Spleen (tissue), 11 donors: ENCODE measurements around the gene HEXD. TPM values are rescaled to one million over a fixed set of nuclear protein-coding genes. Genes with fewer than 3 reads are reported as not detected.

ENCODE experiments used
- DNase-seq: peaks from one replicate; pipeline ENCODE4 v3.0.0-alpha.2; 2020
- H3K27ac ChIP-seq, 8 donors: fragments of 200-600 bp; sonication (generic) in 7 of 8; 1 replicate in 4 of 8; 2 replicates in 4 of 8; pipeline versions ENCODE4 v1.5.0 to v1.8.0; 2016 to 2021; ENCODE audit warnings: inconsistent platforms in 4 of 8, mild to moderate bottlenecking in 4 of 8, moderate library complexity in 1 of 8
- H3K27me3 ChIP-seq, 7 donors: fragments of 200-600 bp; sonication (generic) in 6 of 7; replicated peaks in 1 of 7; 1 replicate in 4 of 7; 2 replicates in 3 of 7; pipeline versions ENCODE4 v1.5.0 to v1.8.0; 2016 to 2021; ENCODE audit warnings: inconsistent platforms in 3 of 7, mild to moderate bottlenecking in 1 of 7
- H3K36me3 ChIP-seq, 6 donors: fragments of 200-600 bp; sonication (generic) in 5 of 6; 1 replicate in 4 of 6; 2 replicates in 2 of 6; pipeline versions ENCODE4 v1.5.0 to v1.8.0; 2016 to 2021; ENCODE audit warnings: inconsistent platforms in 2 of 6
- H3K4me1 ChIP-seq, 6 donors: fragments of 200-600 bp; sonication (generic) in 5 of 6; 1 replicate in 3 of 6; 2 replicates in 3 of 6; pipeline versions ENCODE4 v1.5.0 to v1.8.0; 2016 to 2021; ENCODE audit warnings: inconsistent platforms in 3 of 6
- H3K4me3 ChIP-seq, 8 donors: fragments of 200-600 bp; sonication (generic) in 7 of 8; 1 replicate in 4 of 8; 2 replicates in 4 of 8; pipeline versions ENCODE4 v1.5.0 to v1.8.0; 2016 to 2021; ENCODE audit warnings: inconsistent platforms in 4 of 8, mild to moderate bottlenecking in 4 of 8, moderate library complexity in 2 of 8
- H3K9me3 ChIP-seq, 8 donors: fragments of 200-600 bp; sonication (generic) in 7 of 8; 1 replicate in 4 of 8; 2 replicates in 4 of 8; pipeline versions ENCODE4 v1.5.0 to v1.8.0; 2016 to 2021; ENCODE audit warnings: inconsistent platforms in 4 of 8
- POLR2A ChIP-seq, 3 donors: fragments of 450-650 bp; IDR thresholded peaks; one replicate each; pipeline ENCODE4 v1.5.1; 2017; ENCODE audit warnings: antibody characterized with exemption in 3 of 3, mild to moderate bottlenecking in 1 of 3
- POLR2AphosphoS5 ChIP-seq, 3 donors: sonication (generic); formaldehyde crosslinking; IDR thresholded peaks; one replicate each; pipeline ENCODE4 v1.5.1; 2017; ENCODE audit warnings: antibody characterized with exemption in 3 of 3
- WGBS, 5 donors: extraction: QIAGEN DNeasy Blood & Tissue Kit in 3 of 5; methylation state at CpG; one replicate each; pipeline versions ENCODE4 v1.1.5 to v1.1.7; 2013 to 2018; 5-methylcytosine and 5-hydroxymethylcytosine counted together
- intact Hi-C: fragments of 100-400 bp; cut with DNase I; formaldehyde crosslinking; loops from one replicate; pipeline ENCODE4 v1.15.0; 2023; ENCODE audit warnings: low total_unique reads
- polyA plus RNA-seq, 3 donors: library from polyadenylated mRNA; stranded (reverse); fragments of 200-250 nt; gene quantifications; one replicate each; pipeline ENCODE4 v1.2.1, GENCODE V29; 2013
- total RNA-seq, 7 donors: library from RNA; depleted of rRNA in 3 of 7; stranded (reverse); fragments of >200 nt in 3 of 7; fragmentation: NEBNext Ultra II Directional in 4 of 7; extraction: Animal tissue kit (Norgen Biotek cat#: 25700) in 4 of 7; gene quantifications; one replicate each; pipeline versions ENCODE4 v1.1.0 to v1.2.1, GENCODE V29; 2016 to 2021
- TF ChIP-seq, protein P1 (sequence below), 11 experiments: fragments of 200-600 bp in 7 of 11; fragments of 450-650 bp in 4 of 11; sonication (generic) in 4 of 11; IDR thresholded peaks in 8 of 11; conservative IDR thresholded peaks in 3 of 11; 1 replicate in 7 of 11; 2 replicates in 4 of 11; pipeline versions ENCODE4 v1.4.0 to v1.8.0; 2016 to 2021; ENCODE audit warnings: antibody characterized with exemption in 11 of 11, inconsistent platforms in 4 of 11, mild to moderate bottlenecking in 1 of 11
- donor health status: healthy with polysubstance abuse.
- donor health status: DM: no; HTN: no; CAD: no; lungs with moderate emphysema.
- donor health status: DM: no; HTN: no; CAD: no.
- donor health status: Bipolar disorder and iron deficiency.
- donor health status: healthy.
- donor health status: DM: no; HTN: no; CAD: no.
- donor health status: DM: yes; HTN: yes; CAD: no.

Gene HEXD
- total and polyA plus RNA-seq, 10 donors: 62.3 to 272 (median 74.7) TPM

GRCh38 chr17:82440991-82441627 is 23.0 kb downstream of the HEXD start:
- TF ChIP-seq POLR2A (IDR thresholded peaks at IDR 0.05): no peak
- TF ChIP-seq, protein P1, sequence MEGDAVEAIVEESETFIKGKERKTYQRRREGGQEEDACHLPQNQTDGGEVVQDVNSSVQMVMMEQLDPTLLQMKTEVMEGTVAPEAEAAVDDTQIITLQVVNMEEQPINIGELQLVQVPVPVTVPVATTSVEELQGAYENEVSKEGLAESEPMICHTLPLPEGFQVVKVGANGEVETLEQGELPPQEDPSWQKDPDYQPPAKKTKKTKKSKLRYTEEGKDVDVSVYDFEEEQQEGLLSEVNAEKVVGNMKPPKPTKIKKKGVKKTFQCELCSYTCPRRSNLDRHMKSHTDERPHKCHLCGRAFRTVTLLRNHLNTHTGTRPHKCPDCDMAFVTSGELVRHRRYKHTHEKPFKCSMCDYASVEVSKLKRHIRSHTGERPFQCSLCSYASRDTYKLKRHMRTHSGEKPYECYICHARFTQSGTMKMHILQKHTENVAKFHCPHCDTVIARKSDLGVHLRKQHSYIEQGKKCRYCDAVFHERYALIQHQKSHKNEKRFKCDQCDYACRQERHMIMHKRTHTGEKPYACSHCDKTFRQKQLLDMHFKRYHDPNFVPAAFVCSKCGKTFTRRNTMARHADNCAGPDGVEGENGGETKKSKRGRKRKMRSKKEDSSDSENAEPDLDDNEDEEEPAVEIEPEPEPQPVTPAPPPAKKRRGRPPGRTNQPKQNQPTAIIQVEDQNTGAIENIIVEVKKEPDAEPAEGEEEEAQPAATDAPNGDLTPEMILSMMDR (IDR thresholded peaks at IDR 0.05 in 8 of 11, conservative IDR thresholded peaks at IDR 0.05 in 3 of 11): no peak
- no peak for TF ChIP-seq POLR2AphosphoS5 (IDR thresholded peaks at IDR 0.05)
- DNase-seq: peak; percentile 83
- Histone ChIP-seq H3K9me3 (no peaks in the 10 kb centered on the region), H3K27me3 (no peaks in the 10 kb centered on the region), H3K27ac (peak overlapping the region in 7 of 8 donors; percentile 4 to 82 (median 69)), H3K36me3 (peaks cover 0 to 90% (median 62%) of the 10 kb centered on the region in 6 donors), H3K4me3 (peak overlapping the region in 1 of 8 donors; percentile 42), H3K4me1 (peaks cover 23 to 85% (median 64%) of the 10 kb centered on the region in 6 donors)
- intact Hi-C loops: no loop called here
- WGBS, 5 donors: 53 to 75% (median 66%) methylated on average over 14 to 17 of the region's 17 CpGs

DNA sequence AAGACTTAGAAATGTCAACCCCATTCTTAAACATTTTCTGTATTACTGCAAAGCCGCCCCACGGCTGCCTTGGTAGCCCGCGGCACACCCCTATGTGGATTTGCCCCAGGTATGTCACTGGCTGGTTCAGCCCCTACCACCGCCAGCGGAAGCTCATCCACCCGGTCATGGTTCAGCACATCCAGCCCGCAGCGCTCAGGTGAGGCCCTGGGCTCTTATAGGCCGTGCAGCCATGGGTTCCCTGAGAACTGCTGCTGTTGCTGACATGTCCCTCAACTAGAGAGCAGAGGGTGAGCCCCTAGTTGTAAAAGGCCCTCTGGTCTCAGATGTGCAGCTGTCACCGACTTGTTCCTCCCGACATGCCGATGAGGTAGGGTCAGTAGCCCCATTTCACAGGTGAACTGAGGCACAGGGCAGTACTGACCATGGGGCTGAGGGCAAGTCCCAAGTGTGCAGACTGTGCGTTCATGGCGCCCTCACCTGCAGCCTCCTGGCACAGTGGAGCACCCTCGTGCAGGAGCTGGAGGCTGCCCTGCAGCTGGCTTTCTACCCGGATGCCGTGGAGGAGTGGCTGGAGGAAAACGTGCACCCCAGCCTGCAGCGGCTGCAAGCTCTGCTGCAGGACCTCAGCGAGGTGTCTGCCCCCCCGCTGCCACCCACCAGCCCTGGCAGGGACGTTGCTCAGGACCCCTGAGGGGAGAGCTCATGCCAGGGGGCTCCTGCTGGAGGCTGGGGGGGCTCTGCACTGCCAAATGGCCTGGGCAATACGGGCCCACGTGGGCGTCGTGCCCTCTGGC is 23.7 kb downstream of the HEXD start:
- peak; percentile 85 for DNase-seq
- intact Hi-C loops: no loop called here

DNA sequence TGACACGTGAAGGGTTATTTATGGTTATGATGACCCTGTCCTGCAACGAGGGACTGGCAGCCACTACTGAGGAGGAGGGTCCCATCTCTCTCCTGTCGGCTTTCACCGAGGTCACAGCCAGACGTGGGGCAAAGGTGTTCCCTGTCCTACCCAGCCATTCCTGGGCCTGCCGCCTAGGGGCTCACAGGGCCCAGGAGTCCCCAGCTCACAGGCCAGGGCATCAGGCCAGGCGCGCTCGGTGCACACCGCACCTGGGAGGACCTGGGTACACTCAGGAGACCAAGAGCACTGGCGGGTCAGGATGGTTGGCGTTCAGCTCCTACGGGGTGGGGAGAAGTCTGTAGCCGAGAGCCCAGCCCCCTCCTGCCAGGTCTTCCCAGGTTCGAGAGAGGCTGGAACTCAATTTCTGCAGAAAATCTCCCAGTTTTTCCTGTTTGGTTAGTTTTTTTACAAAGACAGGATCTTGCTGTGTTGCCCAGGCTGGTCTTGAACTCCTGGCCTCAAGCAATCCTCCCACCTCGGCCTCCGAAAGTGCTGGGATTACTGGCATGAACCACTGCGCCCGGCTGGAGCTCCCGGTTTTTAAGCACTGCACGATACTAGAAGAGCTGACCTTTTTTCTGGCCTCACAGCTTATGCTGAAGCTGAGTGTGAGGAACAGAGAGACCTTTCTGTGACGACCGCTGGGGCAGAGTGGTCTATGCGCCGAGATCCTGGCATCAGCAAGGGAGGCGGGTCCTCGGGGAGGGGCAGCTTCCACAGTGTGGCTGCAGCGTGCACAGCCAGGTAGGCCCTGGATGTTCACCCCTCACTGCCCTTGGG is 24.7 kb downstream of the HEXD start:
- Histone ChIP-seq H3K27me3 (no peaks in the 10 kb centered on the region), H3K27ac (peak overlapping the region in 2 of 8 donors; percentile 74 to 82), H3K9me3 (no peaks in the 10 kb centered on the region), H3K36me3 (peaks cover 0 to 90% (median 61%) of the 10 kb centered on the region in 6 donors), H3K4me3 (no peak overlapping the region), H3K4me1 (peaks cover 30 to 90% (median 78%) of the 10 kb centered on the region in 6 donors)
- TF ChIP-seq POLR2A (IDR thresholded peaks at IDR 0.05) (no peak), POLR2AphosphoS5 (IDR thresholded peaks at IDR 0.05) (no peak)
- TF ChIP-seq, protein P1 (IDR thresholded peaks at IDR 0.05 in 8 of 11, conservative IDR thresholded peaks at IDR 0.05 in 3 of 11): no peak
- intact Hi-C loops: no loop called here
- DNase-seq: no peak
- 82 to 97% (median 89%) methylated on average over 22 to 28 of the region's 28 CpGs for WGBS, 5 donors

More for the DNA sequence above, 23.7 kb downstream of the HEXD start:
- Histone ChIP-seq H3K27me3 (no peaks in the 10 kb centered on the region), H3K36me3 (peaks cover 0 to 90% (median 65%) of the 10 kb centered on the region in 6 donors), H3K4me1 (peaks cover 30 to 85% (median 72%) of the 10 kb centered on the region in 6 donors), H3K4me3 (no peak overlapping the region), H3K27ac (peak overlapping the region in 4 of 8 donors; percentile 15 to 82 (median 72)), H3K9me3 (no peaks in the 10 kb centered on the region)
- 79 to 93% (median 84%) methylated on average over 14 to 27 of the region's 27 CpGs for WGBS, 5 donors
- TF ChIP-seq, protein P1 (IDR thresholded peaks at IDR 0.05 in 8 of 11, conservative IDR thresholded peaks at IDR 0.05 in 3 of 11): no peak
- TF ChIP-seq POLR2A (IDR thresholded peaks at IDR 0.05) (no peak), POLR2AphosphoS5 (IDR thresholded peaks at IDR 0.05) (peak; percentile 53 to 82 (median 61))
